IPS DF 19.7 (cell line): ENCODE data around the gene TROAP.
A peak's percentile ranks its signal among the peaks of the same experiment; 100 is the strongest.
"Not testable (repeated sequence)": the region's sequence is repeated elsewhere in the genome, so short reads cannot be mapped to it uniquely, and the experiment has no call there.

ENCODE experiments used
- DNase-seq: peaks from one replicate; pipeline ENCODE4 v3.0.0-alpha.2; 2013; ENCODE audit warnings: low read depth, low spot score

TROAP gene

DNA sequence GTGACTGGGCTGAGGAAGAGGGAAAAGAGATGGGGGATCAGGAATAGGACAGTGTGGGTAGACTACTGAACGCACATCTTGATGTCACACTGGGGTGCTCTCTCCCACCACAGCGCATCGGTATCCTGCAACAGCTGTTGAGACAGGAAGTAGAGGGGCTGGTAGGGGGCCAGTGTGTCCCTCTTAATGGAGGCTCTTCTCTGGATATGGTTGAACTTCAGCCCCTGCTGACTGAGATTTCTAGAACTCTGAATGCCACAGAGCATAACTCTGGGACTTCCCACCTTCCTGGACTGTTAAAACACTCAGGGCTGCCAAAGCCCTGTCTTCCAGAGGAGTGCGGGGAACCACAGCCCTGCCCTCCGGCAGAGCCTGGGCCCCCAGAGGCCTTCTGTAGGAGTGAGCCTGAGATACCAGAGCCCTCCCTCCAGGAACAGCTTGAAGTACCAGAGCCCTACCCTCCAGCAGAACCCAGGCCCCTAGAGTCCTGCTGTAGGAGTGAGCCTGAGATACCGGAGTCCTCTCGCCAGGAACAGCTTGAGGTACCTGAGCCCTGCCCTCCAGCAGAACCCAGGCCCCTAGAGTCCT, 7.1 kb downstream of the TROAP start:
- no peak for DNase-seq

- DNase-seq, result no peak
These were observed 7.8 kb downstream of the TROAP start for GRCh38 chr12:49330631-49331379.

DNA sequence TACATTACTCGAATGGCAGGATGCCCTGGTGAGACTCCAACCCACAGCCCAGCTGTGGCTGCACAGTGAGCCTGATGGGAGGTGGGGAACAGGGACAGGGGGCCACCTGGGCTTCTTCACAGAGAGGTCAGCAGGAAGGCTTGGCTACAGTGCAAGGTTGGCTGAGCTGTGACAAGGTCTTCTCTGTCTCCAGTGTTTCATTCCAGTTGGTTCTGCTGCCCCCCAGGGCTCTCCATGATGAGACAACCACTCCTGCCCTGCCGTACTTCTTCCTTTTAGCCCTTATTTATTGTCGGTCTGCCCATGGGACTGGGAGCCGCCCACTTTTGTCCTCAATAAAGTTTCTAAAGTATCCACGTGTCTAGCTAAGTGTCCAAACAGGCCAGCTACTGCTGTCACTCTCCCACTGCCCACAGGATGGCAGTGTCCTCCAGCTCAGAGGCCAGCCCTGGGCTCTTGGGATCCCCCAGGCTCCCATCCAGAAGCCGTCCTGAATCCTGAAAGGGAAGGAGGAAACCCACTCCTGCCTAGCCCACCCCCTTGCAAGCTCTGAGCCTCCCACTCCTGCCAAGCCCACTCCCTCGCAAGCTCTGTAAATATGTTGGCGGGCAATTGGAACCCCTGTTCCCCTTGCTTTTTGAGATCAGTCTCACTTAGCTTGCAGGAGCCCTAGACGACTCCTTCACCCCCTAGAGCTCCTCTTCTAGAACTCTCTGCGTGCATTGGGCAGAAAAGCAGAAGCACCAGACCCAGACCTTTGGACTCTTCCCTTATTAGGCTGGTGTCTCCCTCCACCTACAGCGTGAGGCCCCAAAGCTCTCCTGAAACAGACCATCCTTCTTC, 8.5 kb downstream of the TROAP start:
- no peak for DNase-seq

DNA sequence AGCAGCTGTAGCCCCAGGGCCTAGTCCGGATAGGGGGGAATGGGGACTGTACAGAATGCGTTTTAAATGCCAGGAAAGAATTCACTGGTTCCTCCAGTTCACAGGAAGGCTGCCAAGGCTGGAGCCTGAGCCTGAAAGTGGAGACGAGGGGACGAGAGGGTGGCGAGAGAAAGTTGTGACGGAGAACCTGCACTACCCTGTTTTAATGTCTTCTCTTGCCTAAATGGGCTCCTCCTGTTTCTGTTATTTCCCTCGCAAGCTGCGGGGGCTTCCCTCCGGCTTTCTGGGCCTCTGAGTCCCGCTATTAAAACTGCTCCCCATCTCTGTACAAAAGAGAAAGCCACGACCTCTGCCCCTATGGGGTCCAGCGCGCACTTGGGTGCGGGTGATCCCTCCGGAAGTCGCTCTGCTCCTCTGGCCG, 9.4 kb downstream of the TROAP start:
- DNase-seq, result no peak

DNA sequence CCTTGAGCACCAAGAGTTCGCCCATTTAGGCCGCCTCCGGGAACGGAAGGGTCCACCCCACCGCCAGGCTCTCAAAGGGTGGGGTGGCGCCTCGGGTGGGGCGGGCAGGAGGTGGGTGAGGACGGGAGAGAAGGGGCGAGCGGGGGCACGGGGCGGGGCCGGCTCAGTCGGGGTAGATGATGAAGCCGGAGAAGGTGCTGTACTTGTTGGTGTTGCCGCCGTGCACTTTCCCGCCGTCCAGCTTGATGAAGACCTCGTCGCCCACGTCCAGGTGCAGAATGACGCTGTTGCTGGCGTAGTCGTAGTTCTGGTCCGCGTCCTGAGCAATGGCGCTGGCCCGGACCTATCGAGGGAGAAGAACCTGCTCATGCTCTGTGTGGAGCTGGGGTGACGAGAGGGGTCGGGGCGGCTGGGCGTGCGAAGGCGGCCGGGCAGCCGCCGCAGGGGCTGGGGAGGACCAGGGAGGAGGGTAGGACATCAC, 9.9 kb downstream of the TROAP start:
- DNase-seq, result no peak

DNA sequence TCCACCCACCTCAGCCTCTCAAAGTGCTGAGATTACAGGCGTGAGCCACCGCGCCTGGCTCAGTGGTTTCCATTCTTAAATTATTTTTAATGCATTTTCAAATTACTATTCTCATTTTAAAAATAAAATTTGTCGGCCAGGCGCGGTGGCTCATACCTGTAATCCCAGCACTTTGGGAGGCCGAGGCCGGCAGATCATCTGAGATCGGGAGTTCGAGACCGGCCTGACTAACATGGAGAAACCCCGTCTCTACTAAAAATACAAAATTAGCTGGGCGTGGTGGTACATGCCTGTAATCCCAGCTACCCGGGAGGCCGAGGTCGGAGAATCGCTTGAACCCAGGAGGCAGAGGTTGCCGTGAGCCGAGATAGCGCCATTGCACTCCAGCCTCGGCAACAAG, 10.7 kb downstream of the TROAP start:
- DNase-seq, result not testable (repeated sequence)

- no peak for DNase-seq
These were observed 11.2 kb downstream of the TROAP start for GRCh38 chr12:49334226-49334625.

GRCh38 chr12:49334681-49335080, 11.6 kb downstream of the TROAP start:
- no peak for DNase-seq

GRCh38 chr12:49335118-49335954, 12.3 kb downstream of the TROAP start:
- DNase-seq, result no peak

DNA sequence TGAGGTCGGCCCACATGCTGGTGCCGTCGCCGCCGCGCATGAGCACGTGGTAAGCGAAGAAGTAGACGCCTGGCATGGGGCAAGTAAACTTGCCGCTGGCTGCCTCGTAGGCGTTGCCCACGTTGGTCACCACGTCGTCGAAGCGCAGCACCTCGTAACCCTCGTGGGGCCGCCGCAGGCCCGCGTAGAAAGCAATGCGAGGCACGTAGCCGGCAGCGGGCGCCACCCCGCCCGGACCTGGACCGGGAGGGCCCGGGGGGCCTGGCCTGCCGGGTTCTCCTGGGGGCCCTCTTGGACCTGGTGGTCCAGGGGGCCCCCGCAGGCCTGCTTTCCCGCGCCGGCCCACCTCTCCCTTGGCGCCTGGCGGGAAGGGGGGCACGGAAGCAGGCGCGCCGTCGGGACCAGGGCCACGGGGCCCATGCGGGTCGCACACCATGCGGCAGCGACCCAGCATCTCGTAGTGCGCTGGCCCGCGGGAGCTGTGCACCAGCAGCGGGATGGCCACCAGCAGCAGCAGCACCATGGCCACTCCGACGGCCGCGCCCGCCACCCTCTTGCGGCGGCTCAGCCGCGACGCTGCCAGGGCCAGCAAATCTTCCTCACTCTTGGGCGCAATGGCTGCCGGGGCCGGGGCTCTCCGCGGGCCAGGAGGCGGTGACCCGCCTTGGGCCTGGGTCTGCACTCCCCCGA, 13.0 kb downstream of the TROAP start:
- no peak for DNase-seq

DNA sequence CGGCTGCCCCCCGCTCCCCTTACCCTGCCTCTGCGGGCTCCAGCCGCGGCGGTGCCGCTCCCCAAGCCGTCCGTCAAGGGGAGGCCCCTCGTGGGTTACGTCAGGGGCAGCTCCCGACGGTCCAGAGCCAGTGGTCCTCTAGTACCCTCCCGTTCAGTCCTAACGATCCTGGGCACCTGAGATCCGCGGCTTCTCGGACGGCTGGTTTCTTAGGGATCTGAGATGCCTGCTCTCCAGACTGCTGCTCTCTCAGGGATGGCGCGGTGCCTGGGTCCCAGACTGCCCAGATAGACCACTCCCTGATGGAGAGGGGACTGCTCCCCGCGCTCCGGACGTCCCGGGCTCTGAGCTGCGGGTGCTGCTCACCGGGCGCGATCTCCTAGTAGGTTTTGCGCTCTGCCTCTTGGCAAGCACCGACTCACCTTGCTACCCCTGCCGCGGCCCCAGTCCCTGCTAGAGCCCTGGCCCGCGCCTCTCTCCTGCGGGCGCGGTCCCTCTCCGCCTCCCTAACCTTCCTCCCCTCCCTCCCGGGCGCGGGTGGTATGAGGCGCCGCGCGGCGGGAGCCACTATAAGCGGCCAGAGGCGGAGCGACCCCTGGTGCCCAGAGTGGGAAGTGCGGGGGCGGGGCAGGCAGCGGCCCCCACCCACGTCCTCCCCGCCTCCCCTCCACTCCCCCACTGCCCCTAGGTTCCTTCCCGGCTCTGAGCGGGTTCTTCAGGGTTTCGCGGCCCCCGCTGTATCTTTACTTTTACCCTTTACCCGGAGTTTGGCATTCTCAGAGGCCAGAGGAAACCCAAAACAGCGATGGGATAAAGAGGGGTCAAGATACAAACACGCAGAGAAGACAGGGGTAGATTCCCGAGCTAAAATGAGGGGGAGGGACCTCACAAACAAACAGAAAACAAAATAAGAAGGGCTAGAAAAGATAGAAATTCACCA, 13.9 kb downstream of the TROAP start, which contains the start of gene C1QL4:
Gene C1QL4 (minus strand): TSS at position 544 of the 940 bp plus-strand sequence. CDS start 711 bp downstream, outside the sequence.
- DNase-seq, result no peak

DNA sequence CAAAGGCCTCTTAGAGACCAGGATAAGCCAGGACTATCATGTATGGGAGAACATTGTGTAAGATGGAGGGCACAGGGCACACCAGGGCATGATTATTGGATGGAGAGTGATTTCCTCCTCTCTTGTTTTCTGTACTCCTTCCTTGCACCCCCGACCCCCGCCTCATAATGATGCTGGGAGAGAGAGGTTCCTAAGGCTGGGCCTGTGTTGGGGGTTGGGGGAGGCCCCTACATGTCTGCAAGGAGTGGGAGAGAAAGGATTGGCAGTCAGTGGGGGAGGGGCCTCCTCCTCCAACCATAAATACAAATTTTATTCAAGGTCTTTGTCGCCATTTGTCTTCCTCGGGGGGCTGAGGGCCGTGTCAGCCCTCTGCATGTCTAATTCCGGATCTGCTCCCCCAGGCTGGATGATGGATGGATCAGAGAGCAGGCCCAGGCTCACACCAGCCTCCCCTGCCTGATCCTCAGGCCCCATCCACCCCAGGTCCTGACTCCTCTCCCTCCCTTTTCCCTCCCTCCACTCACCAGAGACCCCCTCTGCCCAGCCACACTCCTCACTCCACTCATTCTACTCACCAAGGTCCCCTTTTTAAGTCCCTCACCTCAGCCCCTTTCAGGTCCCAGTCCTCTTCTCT, 15.9 kb downstream of the TROAP start:
- no peak for DNase-seq

DNA sequence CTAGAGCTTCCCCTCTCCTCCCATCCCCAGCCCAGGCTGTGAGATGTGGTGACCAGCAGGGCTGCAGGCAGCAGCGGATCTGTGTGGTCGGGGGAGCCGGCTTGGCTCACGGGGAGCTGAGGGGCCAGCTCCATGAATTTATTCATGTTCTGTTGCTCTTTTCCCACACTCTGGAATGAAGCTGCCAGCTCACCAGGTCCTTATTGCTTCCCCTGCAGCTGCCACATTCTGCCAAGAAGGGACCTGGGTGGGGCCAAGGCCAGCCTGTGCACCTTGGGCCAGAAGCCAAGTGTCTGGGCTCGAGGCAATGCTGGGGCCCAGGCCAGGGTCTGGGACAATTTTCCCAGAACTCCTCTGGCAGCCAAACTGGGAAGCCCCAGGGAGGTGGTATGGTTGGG, 16.4 kb downstream of the TROAP start:
- no peak for DNase-seq

DNA sequence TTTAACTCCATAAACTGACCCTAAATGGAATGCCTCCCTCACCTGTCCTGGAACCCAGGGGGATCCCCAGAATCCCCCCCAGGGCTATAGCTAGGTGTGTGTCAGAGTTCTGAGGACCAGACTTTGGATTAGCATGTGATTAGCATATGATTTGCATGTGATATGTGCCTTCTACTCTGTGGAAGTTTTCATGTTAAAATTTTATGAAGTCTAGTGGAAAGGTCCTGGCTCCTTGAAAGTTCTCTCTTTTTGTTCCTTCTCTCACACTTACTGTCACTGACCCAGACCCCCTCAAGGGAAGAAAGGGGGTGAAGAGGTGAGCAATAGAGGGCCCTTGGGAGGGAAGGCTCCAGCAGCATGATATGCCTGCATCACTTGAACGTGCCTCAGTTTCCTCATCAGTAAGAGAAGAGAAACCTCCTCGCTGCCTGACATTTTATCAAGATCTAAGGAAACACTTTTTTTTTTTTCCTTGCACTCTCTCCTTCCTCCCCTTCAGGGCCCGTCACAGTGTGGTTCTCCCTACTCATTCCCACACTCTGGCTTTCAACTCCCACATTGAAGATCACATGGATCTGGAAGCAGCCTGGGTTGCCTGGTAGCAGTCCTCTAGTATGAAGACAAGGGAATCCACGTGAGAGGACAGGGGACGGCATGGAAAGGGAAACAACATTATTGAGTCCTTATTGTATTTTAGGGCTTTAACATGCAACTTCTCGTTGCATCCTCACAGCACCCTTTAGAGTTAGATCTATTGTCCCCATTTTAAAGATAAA, 17.2 kb downstream of the TROAP start:
- no peak for DNase-seq

GRCh38 chr12:49340971-49341776, 18.1 kb downstream of the TROAP start:
- no peak for DNase-seq

DNA sequence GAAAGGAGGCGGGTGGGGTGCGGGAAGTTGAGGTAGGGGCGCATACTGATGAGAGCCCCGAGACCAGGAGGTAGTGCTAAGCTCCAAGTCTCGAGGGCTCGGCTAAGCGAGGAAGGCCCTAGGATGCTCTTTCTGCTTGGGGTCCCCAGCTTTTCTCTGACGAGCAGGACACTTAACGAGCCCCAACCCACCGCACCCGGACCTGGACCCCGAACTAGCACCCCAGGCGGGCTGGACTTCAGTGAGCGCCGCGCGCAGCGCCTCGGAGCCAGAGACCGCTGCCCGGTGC, 18.7 kb downstream of the TROAP start:
- no peak for DNase-seq

DNA sequence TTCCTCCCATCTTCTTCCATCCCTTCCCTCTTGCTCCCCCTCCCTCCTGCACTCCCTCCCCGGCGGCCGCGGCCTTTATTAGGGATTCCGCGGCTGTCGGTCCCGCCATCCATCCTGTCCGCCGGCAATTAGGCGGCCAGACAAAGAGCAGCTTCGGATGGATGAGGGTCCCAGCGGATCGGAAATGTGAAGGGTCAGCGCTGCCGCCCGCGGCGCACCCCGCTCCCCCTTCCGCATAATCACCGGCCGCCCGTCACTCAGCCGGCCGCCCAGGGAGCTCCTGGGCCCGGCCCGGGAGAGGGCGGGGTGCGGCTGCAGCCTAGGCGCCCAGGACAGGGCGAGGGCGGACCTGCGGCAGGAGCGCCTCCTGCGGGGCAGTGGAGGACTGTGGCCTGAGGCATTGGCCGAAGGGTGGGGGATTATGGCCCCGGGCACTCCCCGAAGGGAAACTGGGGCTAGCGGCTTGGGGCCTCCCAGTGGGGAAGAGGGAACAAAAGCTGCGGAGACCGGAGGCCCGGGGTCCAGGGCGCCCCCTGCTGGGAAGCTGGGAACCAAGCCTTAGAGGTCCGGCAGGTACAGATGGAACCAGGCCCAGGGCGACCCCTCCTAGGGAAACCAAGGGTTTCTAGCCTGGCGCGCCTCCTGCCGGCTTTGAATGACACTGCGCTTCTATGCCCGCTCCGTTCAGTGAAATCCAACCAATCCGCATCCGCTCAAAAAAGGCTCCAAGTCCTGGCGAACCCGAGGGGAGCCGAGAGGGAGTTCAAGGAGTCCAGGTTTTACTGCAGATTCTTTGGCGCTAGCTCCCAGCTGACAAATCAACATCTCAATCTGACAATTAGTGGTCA, 19.2 kb downstream of the TROAP start:
- DNase-seq, result peak; percentile 84
